GM12878 (cell line): Measurements from ENCODE around the gene KDM4F. TPM values are rescaled to one million over a fixed set of nuclear protein-coding genes. Genes with fewer than 3 reads are reported as not detected.
A peak's percentile ranks its signal among the peaks of the same experiment; 100 is the strongest.

Experiments
- CEBPZ ChIP-seq: fragments of 150-350 bp; IDR thresholded peaks from 2 replicates; pipeline ENCODE4 v1.6.1; 2016; ENCODE audit warnings: low read depth, low read length
- EED ChIP-seq: sonication (generic); IDR thresholded peaks from 2 replicates; pipeline ENCODE4 v1.6.1; 2016; ENCODE audit warnings: antibody characterized with exemption, low read depth
- EP300 ChIP-seq, 2 experiments: fragments of 150-350 bp in 1 of 2; IDR thresholded peaks; 2 replicates each; pipeline ENCODE4 v1.6.1; 2011 to 2012; ENCODE audit warnings: low read depth in 2 of 2, low read length in 2 of 2, borderline replicate concordance in 1 of 2, improper control_type of control experiment in 1 of 2, inconsistent platforms in 1 of 2; ENCODE audit not compliant: control insufficient read depth in 1 of 2
- GATAD2B ChIP-seq: fragments of 450-650 bp; conservative IDR thresholded peaks from 2 replicates; pipeline ENCODE4 v1.6.1; 2017; ENCODE audit warnings: low read depth, mild to moderate bottlenecking, moderate library complexity
- HCFC1 ChIP-seq: fragments of 150-350 bp; IDR thresholded peaks from 2 replicates; pipeline ENCODE4 v1.6.1; 2014; ENCODE audit warnings: low read length
- HSF1 ChIP-seq: fragments of 150-350 bp; IDR thresholded peaks from 2 replicates; pipeline ENCODE4 v1.6.1; 2014; ENCODE audit warnings: mild to moderate bottlenecking, low read depth, low read length
- JUND ChIP-seq: IDR thresholded peaks from 2 replicates; pipeline ENCODE4 v1.6.1; 2012; ENCODE audit warnings: low read depth, mild to moderate bottlenecking, low read length, improper control_type of control experiment, moderate library complexity
- KLF5 ChIP-seq: fragments of 450-650 bp; IDR thresholded peaks from 2 replicates; pipeline ENCODE4 v1.6.1; 2014; ENCODE audit warnings: mild to moderate bottlenecking; ENCODE audit not compliant: partially characterized antibody
- LARP7 ChIP-seq: fragments of 450-650 bp; IDR thresholded peaks from 2 replicates; pipeline ENCODE4 v1.6.1; 2017; ENCODE audit warnings: mild to moderate bottlenecking
- MEF2A ChIP-seq: IDR thresholded peaks from 2 replicates; pipeline ENCODE4 v1.6.1; 2011; ENCODE audit warnings: low read depth, mild to moderate bottlenecking, low read length, moderate library complexity; ENCODE audit not compliant: insufficient read depth
- MTA2 ChIP-seq: fragments of 450-650 bp; IDR thresholded peaks from 2 replicates; pipeline ENCODE4 v1.6.1; 2016; ENCODE audit warnings: low read depth, mild to moderate bottlenecking, moderate library complexity
- NFXL1 ChIP-seq: fragments of 450-650 bp; IDR thresholded peaks from 2 replicates; pipeline ENCODE4 v1.6.1; 2017; ENCODE audit warnings: antibody characterized with exemption, mild to moderate bottlenecking, borderline replicate concordance
- POLR2AphosphoS2 ChIP-seq: IDR thresholded peaks from 2 replicates; pipeline ENCODE4 v1.6.1; 2011; ENCODE audit warnings: low read depth, mild to moderate bottlenecking, low read length, improper control_type of control experiment, moderate library complexity
- SMAD5 ChIP-seq: IDR thresholded peaks from 2 replicates; pipeline ENCODE4 v1.6.1; 2016; ENCODE audit warnings: antibody characterized with exemption, low read depth
- SMARCA5 ChIP-seq: fragments of 450-650 bp; IDR thresholded peaks from 2 replicates; pipeline ENCODE4 v1.6.1; 2017; ENCODE audit warnings: mild to moderate bottlenecking
- SMC3 ChIP-seq: IDR thresholded peaks from 2 replicates; pipeline ENCODE4 v1.6.1; 2011; ENCODE audit warnings: low read length, improper control_type of control experiment, borderline replicate concordance
- SP1 ChIP-seq: IDR thresholded peaks from one replicate; pipeline ENCODE4 v1.6.1; 2011; ENCODE audit warnings: low read depth, low read length
- SUPT20H ChIP-seq: IDR thresholded peaks from 2 replicates; pipeline ENCODE4 v1.6.1; 2011; ENCODE audit warnings: low read depth, mild to moderate bottlenecking, low read length, moderate library complexity, borderline replicate concordance; ENCODE audit not compliant: control insufficient read depth
- YY1 ChIP-seq: IDR thresholded peaks from 2 replicates; pipeline ENCODE4 v1.6.1; 2011; ENCODE audit warnings: low read depth, mild to moderate bottlenecking, low read length
- ZNF24 ChIP-seq: fragments of 450-650 bp; IDR thresholded peaks from 2 replicates; pipeline ENCODE4 v1.6.1; 2017; ENCODE audit warnings: antibody characterized with exemption, mild to moderate bottlenecking
- ZNF384 ChIP-seq: IDR thresholded peaks from 2 replicates; pipeline ENCODE4 v1.6.1; 2012; ENCODE audit warnings: low read depth, mild to moderate bottlenecking, low read length, improper control_type of control experiment, borderline replicate concordance
- ZZZ3 ChIP-seq: IDR thresholded peaks from 2 replicates; pipeline ENCODE4 v1.6.1; 2011; ENCODE audit warnings: low read depth; ENCODE audit not compliant: control insufficient read depth, insufficient read length
- polyA plus RNA-seq, 11 experiments: library from polyadenylated mRNA; depleted of rRNA in 4 of 11; unstranded in 6 of 11; stranded (reverse) in 5 of 11; fragments of >200 nt; fragmentation: Nextera tagmentation in 4 of 11; fragmentation: Illumina TruSeq in 1 of 11; extraction: Ambion mirVana in 4 of 11; extraction: Trizol in 1 of 11; gene quantifications; 1 replicate in 1 of 11; 2 replicates in 10 of 11; pipeline versions ENCODE4 v1.2.1 to v1.2.3, GENCODE V29; 2011 to 2016; ENCODE audit warnings: inconsistent platforms in 2 of 11, missing spikeins in 2 of 11, low read depth in 1 of 11
- total RNA-seq, 4 experiments: library from RNA; depleted of rRNA in 3 of 4; stranded (reverse); fragments of >200 nt in 3 of 4; fragmentation: Illumina TruSeq in 1 of 4; extraction: Trizol in 1 of 4; gene quantifications; 2 replicates each; pipeline versions ENCODE4 v1.2.1 to v1.2.3, GENCODE V29; 2013 to 2021

KDM4F gene
- total and polyA plus RNA-seq, 10 of the 15 experiments (the other 5 are each of a cell fraction or from before 2014, with no cell fraction given) = not detected

GRCh38 chr11:95089620-95090542, 40.7 kb downstream of the KDM4F start, which contains the start of gene ENDOD1 (continued):
- TF ChIP-seq EP300 (IDR thresholded peaks at IDR 0.05; ENCODE audit: borderline replicate concordance in 1 of 2, control insufficient read depth in 1 of 2, low read depth in 2 of 2, low read length in 2 of 2) = no peak
- TF ChIP-seq KLF5 = no peak
- no peak for TF ChIP-seq ZNF384
- no peak for TF ChIP-seq SMAD5
- TF ChIP-seq LARP7 = peak; percentile 86
- no peak for TF ChIP-seq MTA2
- no peak for TF ChIP-seq SUPT20H
- TF ChIP-seq SMARCA5 = peak; percentile 86; the same call in 1 of the 2 replicates
- TF ChIP-seq MEF2A = no peak
- TF ChIP-seq ZZZ3 = no peak
- TF ChIP-seq POLR2AphosphoS2 = peak; percentile 77; the same call in 1 of the 2 replicates
- peak; percentile 92 for TF ChIP-seq YY1
- no peak for TF ChIP-seq SP1
- TF ChIP-seq ZNF24 = peak; percentile 55; the same call in 1 of the 2 replicates
- no peak for TF ChIP-seq HSF1
- TF ChIP-seq HCFC1 = 0 out of 2 replicates have a peak, but pooled peaks have one; percentile 4
- no peak for TF ChIP-seq NFXL1
- TF ChIP-seq EED = 0 out of 2 replicates have a peak, but pooled peaks have one; percentile 13
- 0 out of 2 replicates have a peak, but pooled peaks have one; percentile 22 for TF ChIP-seq JUND
- TF ChIP-seq CEBPZ = no peak
- no peak for TF ChIP-seq SMC3
- peak; percentile 92; the same call in 1 of the 2 replicates for TF ChIP-seq GATAD2B
